GM21786 (cell line): ENCODE results near the gene GCN1.

ENCODE experiments used
- ATAC-seq: cut with Tn5 transposase; IDR thresholded peaks from one replicate; pipeline ENCODE4 v1.9.1; 2021; ENCODE audit not compliant: unreplicated experiment

GCN1 gene

GRCh38 chr12:120181991-120182631 lies 12.4 kb downstream of the GCN1 start:
- ATAC-seq: no peak

- ATAC-seq: no peak
Observed at GRCh38 chr12:120180975-120181374, 13.5 kb downstream of the GCN1 start.

- ATAC-seq: no peak
Observed at GRCh38 chr12:120175537-120175936, 19.0 kb downstream of the GCN1 start.

- ATAC-seq: no peak
Observed at GRCh38 chr12:120175062-120175461, 19.5 kb downstream of the GCN1 start.

- ATAC-seq: no peak
Observed at GRCh38 chr12:120172053-120172452, 22.5 kb downstream of the GCN1 start.

GRCh38 chr12:120170631-120171030 lies 23.9 kb downstream of the GCN1 start:
- no peak for ATAC-seq

GRCh38 chr12:120169946-120170345 lies 24.6 kb downstream of the GCN1 start:
- ATAC-seq: no peak

- no peak for ATAC-seq
Observed at GRCh38 chr12:120168337-120168736, 26.2 kb downstream of the GCN1 start.

GRCh38 chr12:120167529-120168095 lies 26.9 kb downstream of the GCN1 start:
- ATAC-seq: no peak

- ATAC-seq: no peak
Observed at GRCh38 chr12:120164293-120164692, 30.2 kb downstream of the GCN1 start.

- no peak for ATAC-seq
Observed at GRCh38 chr12:120162763-120163162, 31.8 kb downstream of the GCN1 start.

- no peak for ATAC-seq
Observed at GRCh38 chr12:120161852-120162251, 32.7 kb downstream of the GCN1 start.

GRCh38 chr12:120159509-120160237 lies 34.8 kb downstream of the GCN1 start:
- no peak for ATAC-seq

- no peak for ATAC-seq
Observed at GRCh38 chr12:120158351-120158750, 36.2 kb downstream of the GCN1 start.

GRCh38 chr12:120157678-120158077 lies 36.8 kb downstream of the GCN1 start:
- no peak for ATAC-seq

GRCh38 chr12:120156315-120157259 lies 37.9 kb downstream of the GCN1 start:
- no peak for ATAC-seq

- ATAC-seq: no peak
Observed at GRCh38 chr12:120155072-120155471, 39.4 kb downstream of the GCN1 start.

- no peak for ATAC-seq
Observed at GRCh38 chr12:120150919-120151525, 43.5 kb downstream of the GCN1 start.

- ATAC-seq: no peak
Observed at GRCh38 chr12:120148011-120148410, 46.5 kb downstream of the GCN1 start.

GRCh38 chr12:120145164-120145563 lies 49.4 kb downstream of the GCN1 start:
- no peak for ATAC-seq

- ATAC-seq: no peak
Observed at GRCh38 chr12:120144215-120144614, 50.3 kb downstream of the GCN1 start.
